ENCODE results near the gene TMEFF1.
"Not testable (repeated sequence)": the region's sequence is repeated elsewhere in the genome, so short reads cannot be mapped to it uniquely, and the experiment has no call there.

The TMEFF1 gene

GRCh38 chr9:100492952-100493351, 20.0 kb downstream of the TMEFF1 start:
- DNase-seq (ENCODE audit: low read depth), result no peak

GRCh38 chr9:100498592-100498991, 25.6 kb downstream of the TMEFF1 start:
- no peak for DNase-seq (ENCODE audit: low read depth)

GRCh38 chr9:100499460-100499859, 26.5 kb downstream of the TMEFF1 start:
- no peak for DNase-seq (ENCODE audit: low read depth)

- no peak for DNase-seq (ENCODE audit: low read depth)
Measured at GRCh38 chr9:100499866-100500265, 26.9 kb downstream of the TMEFF1 start.

DNA sequence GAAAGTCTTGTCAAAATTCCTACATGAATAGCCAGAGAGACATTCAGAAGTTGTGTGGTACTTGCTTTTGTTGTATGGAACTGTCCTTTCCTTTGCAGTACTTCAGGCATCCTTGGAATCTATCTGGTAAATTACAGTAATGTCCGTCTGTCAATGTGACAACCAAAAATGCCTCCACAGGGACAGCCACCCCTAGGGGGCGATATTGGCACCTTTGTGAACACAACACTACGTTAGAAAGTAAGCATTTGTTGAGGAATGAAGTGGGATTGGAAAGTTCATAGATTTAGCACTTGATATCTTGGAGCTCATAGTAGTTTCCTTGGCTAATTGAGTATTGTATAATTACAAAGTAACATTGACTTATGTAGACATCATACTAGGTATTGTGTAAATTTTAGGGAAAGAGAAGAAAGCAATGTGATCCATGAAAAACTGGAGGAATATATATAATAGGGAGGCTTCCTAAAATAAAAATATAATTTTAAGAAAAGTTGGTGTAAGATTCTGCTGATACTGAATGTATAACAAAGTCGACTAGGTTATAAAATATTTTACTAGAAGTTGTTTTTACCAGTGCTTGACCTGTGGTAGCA, 32.7 kb downstream of the TMEFF1 start:
- DNase-seq (ENCODE audit: low read depth), result peak; percentile 26

GRCh38 chr9:100507350-100507749, 34.4 kb downstream of the TMEFF1 start:
- not testable (repeated sequence) for DNase-seq (ENCODE audit: low read depth)

DNA sequence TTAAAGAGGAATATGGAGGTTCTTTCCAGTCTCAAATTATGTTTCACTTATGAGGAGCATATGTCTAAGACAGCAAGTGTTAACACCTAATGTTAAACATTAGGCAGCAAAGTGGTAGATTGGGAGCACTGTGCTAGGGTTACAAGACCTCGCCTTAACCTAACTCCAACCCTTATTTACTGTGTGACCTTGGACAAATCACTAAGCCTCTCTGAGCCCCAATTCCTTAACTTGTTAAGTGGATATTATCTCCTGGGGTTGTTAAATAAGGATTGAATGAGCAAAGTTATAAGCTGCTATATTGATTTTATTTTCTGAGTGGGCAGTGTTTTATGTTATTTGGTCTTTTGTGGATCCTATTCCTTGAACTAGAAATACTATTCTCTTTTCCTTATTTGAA, 38.3 kb downstream of the TMEFF1 start:
- no peak for DNase-seq (ENCODE audit: low read depth)

DNA sequence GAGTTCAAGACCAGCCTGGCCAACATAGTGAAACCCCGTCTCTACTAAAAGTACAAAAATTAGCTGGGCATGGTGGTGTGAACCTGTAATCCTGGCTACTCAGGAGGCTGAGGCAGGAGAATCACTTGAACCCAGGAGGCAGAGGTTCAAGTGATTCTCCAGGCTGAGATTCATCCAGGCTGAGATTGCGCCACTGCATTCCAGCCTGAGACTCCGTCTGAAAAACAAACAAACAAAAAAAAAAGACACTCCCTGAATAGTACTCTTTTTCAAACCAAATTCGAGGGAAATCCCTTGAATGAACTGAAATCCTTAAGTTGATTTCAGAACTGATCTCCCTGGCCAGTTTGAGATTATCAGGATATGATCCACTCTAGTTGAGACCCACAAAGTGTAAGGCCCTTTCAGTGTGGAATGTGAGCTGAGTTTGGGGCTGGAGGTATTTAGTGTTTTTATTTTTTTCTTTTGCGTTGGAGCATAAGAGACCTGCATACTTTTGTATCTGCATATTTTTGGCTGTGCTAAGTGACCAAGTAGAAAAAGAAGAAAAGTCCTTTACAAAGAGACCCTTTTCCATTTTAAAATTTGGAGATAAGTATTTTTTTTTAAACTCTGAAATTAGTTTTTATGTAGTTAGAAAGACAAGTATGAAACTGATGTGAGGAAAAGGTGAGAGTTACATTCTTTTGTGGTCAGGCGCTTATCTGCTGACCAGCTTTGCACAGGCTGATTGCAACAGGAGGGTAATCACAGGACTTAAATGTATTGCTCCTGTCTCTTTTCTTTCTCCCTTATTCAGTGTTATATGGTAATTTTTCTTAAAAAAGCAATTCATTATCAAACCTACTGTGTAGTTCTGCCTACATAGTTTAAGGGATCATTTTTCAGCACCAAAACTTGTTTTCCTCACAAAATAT, 42.9 kb downstream of the TMEFF1 start:
- DNase-seq (ENCODE audit: low read depth), result no peak

DNA sequence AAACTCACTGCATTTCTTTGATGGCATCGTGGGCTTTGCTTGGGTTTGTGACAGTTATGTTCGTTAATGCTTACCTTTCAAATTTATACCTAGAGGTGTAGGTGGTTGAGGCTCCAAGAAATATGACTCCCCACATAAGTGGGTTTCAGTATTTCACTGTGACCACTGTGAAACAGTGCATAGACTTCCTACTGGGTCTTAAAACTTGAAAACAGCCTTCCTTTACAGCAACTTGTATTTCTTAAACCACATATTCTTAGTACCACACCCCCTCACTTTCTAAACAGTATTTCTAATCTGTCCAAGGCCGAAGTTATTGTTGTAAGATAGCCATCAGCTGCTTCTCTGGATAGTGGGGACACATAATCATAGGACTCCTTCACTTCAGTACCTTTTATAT, 48.3 kb downstream of the TMEFF1 start:
- DNase-seq (ENCODE audit: low read depth), result no peak

- DNase-seq (ENCODE audit: low read depth), result no peak
Measured at GRCh38 chr9:100525563-100525962, 52.6 kb downstream of the TMEFF1 start.

- DNase-seq (ENCODE audit: low read depth), result not testable (repeated sequence)
Measured at GRCh38 chr9:100527180-100527794, 54.3 kb downstream of the TMEFF1 start.

DNA sequence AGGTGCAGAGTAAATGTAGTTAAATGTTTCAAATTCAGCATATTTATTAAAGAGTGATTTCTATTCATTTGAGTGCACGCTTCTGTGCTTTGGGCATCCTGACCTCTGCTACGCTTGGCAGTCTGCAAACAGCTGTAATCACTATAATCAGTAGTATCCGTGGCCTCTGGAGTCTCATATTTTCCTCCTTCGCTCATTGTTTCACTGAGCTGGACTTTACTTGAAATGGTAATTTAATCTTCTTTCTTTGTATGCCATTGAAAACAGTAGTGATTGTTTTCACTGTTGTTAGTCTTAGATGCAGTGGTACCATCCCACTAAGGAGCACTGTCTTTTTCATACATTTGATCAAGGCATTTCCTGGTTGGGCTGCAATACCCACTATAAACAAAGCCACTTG, 61.5 kb downstream of the TMEFF1 start:
- DNase-seq (ENCODE audit: low read depth), result no peak

DNA sequence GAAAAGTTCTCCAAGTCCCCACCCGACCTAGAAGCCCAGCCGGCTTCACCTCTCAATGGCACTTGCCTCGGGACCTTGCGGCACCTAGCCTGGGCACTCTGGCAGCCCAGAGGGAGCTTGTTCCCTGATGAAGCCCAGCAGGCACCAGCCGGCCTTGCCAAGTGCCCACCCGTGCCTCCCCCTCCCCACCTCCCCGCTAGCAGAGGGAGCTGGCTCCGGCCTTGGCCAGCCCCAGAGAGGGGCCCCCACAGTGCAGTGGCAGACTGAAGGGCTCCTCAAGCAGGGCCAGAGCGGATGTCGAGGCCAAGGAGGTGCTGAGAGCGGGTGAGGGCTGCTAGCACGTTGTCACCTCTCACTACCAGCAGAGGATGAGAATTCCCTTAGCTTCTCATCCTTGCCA, 67.4 kb downstream of the TMEFF1 start:
- no peak for DNase-seq (ENCODE audit: low read depth)

- peak; percentile 4 for DNase-seq (ENCODE audit: low read depth)
Measured at GRCh38 chr9:100549048-100549447, 76.1 kb downstream of the TMEFF1 start.

DNA sequence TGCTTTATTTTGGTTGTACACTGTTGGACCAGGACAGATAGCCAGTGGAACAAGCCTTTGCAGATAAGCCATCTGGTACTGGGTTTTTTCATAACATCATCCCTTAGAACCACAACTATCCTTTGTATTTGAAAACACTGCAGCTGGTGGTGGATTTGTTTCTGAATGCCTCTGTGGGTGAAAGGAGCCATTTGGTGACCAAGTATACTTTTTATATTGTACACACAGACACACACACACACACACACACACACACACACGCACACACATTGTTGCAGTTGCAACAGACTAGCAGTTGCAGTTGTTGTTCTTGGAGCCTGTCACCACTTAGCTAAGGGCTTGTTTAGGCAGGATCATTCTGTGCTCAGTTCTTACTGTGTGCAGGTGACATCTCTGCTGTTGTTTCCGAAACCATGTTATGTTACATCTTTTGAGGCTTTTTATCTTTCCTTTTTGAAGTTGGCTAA, 82.0 kb downstream of the TMEFF1 start:
- DNase-seq (ENCODE audit: low read depth), result no peak

DNA sequence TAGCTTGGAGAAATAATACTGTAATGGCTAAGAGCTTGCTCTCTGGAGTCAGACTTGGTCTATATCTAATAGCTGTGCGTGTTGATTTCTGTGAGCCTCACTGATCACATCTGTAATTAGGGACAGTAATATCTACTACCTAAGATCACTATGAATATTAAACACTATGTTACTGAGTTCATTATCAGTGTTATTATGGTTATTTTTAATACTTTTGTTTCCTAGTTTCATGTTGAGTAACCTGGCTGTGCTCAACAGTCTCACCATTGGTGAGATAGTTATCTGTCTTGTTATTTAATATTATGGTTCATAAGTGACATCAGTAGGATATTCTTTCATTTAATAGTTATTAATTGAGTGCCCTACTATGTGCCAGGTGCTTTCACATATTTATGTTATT, 82.5 kb downstream of the TMEFF1 start:
- DNase-seq (ENCODE audit: low read depth), result no peak

DNA sequence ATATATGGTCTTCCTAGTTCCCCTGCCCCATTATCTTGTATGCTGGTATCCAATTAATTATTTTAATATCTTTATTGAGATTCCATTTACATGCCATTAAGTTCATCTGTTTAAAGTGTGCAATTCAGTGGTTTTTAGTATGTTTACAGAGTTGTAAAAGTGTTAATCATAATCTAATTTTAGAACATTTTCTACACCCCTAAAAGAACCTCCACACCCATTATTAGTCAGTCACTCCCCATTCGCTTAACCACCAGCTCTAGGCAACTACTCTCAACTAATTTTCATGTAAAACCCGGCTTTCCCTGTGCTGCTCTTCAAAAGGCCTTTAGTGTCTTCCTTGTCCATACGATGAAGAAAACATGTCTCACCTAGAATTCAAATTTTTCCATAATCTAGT, 84.1 kb downstream of the TMEFF1 start:
- DNase-seq (ENCODE audit: low read depth), result no peak

DNA sequence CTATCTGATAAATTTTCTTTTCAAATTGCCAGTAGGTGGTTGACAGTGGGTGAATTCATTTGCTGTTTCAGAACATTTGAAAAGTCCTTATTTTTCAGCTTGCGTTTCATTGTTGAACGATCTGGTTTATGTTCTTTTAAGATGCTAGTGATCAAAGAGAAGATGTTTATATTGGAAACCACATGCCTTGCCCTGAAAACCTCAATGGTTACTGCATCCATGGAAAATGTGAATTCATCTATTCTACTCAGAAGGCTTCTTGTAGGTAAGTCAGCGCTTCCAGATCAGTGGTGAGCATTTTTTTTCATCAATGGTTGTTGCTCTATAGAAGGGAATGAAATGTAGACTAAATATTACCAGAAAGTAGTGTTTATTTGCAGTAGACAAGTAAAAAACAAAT, 88.3 kb downstream of the TMEFF1 start:
- DNase-seq (ENCODE audit: low read depth), result no peak

DNA sequence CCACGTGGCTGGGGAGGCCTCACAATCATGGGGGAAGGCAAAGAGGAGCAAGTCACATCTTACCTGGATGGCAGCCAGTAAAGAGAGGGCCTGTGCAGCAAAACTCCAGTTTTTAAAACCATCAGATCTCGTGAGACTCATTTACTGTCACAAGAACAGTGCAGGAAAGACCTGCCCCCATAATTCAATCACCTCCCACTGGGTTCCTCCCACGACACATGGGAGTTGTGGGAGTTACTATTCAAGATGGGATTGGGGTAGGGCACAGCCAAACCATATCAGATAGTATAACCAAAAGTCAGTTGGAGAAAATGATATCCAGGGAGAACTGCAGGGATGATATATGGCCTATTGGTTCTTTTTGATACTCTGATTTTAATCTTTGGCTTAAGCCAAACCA, 94.9 kb downstream of the TMEFF1 start:
- DNase-seq (ENCODE audit: low read depth), result no peak

- no peak for DNase-seq (ENCODE audit: low read depth)
Measured at GRCh38 chr9:100573655-100574260, 100.8 kb downstream of the TMEFF1 start.

- no peak for DNase-seq (ENCODE audit: low read depth)
Measured at GRCh38 chr9:100575006-100575405, 102.1 kb downstream of the TMEFF1 start.

DNA sequence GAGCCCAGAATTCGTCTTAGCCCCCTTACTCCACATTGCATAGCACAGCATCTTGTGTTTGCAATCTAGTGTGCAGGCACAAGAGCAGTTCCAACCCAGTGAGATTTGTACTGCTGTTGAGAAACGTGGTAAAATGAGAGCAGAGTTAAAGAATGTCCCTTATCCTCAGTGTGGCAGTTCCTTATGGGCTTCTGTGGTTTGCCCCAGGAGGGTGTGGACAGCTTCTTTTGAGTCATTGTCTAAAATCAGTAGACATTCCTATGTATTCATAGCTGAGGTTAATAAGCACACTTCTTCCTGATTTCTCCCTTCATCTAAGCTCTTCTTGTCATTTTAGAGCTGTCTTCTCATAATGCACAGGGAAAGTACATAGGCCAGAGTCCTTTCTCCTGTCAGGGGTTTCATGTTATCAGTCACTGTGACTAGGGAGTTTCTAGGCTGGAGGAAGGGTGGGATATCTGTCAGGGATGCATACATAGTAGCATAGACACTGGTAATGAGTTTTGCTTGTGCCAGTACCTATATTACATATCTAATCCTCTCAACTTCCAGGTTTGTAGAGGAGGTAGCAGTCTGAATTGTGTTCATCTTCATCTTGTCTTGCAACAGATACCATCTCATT, 102.9 kb downstream of the TMEFF1 start:
- DNase-seq (ENCODE audit: low read depth), result no peak

Measured in CMK (cell line).